ENCODE data around the gene PBX4. TPM values are rescaled to one million over a fixed set of nuclear protein-coding genes. Genes with fewer than 3 reads are reported as not detected.
A peak's percentile ranks its signal among the peaks of the same experiment; 100 is the strongest.

The PBX4 gene
- total and polyA plus RNA-seq, 11 donors = 0.43 to 0.69 (median 0.53) TPM; not detected in 8

- H3K4me3 ChIP-seq = no peak overlapping the region
- H3K4me1 ChIP-seq = no peaks in the 10 kb centered on the region
- no peaks in the 10 kb centered on the region for H3K36me3 ChIP-seq
- intact Hi-C loops (cut with DNase I) = no loop called here
- no peaks in the 10 kb centered on the region for H3K27me3 ChIP-seq
- no peaks in the 10 kb centered on the region for H3K9me3 ChIP-seq
- ATAC-seq (no peak), DNase-seq (no peak)
- TF ChIP-seq CTCF (IDR thresholded peaks at IDR 0.05) (no peak), POLR2A (IDR thresholded peaks at IDR 0.05) (no peak)
- WGBS, 4 donors = 87 to 93% (median 90%) methylated on average over 24 to 25 of the region's 25 CpGs
- no peak overlapping the region for H3K27ac ChIP-seq
These were observed 49.4 kb downstream of the PBX4 start for GRCh38 chr19:19568802-19569756.

- no peak overlapping the region for H3K27ac ChIP-seq
- no peak for DNase-seq
- H3K4me3 ChIP-seq = no peak overlapping the region
- no peak for ATAC-seq
- H3K36me3 ChIP-seq = no peaks in the 10 kb centered on the region
- no peaks in the 10 kb centered on the region for H3K4me1 ChIP-seq
- H3K9me3 ChIP-seq = no peaks in the 10 kb centered on the region
- H3K27me3 ChIP-seq = no peaks in the 10 kb centered on the region
- intact Hi-C loops (cut with DNase I) = no loop called here
- 74 to 89% (median 85%) methylated on average over 3 of the region's 3 CpGs for WGBS, 4 donors
- TF ChIP-seq CTCF (IDR thresholded peaks at IDR 0.05) (no peak), POLR2A (IDR thresholded peaks at IDR 0.05) (no peak)
These were observed 51.1 kb downstream of the PBX4 start for GRCh38 chr19:19567391-19567790.

- Histone ChIP-seq H3K4me1 (no peaks in the 10 kb centered on the region), H3K36me3 (no peaks in the 10 kb centered on the region), H3K27ac (no peak overlapping the region), H3K4me3 (no peak overlapping the region), H3K27me3 (no peaks in the 10 kb centered on the region), H3K9me3 (no peaks in the 10 kb centered on the region)
- ATAC-seq (no peak), DNase-seq (no peak)
- intact Hi-C loops (cut with DNase I) = no loop called here
- 76 to 87% (median 80%) methylated on average over 7 of the region's 7 CpGs for WGBS, 4 donors
- TF ChIP-seq POLR2A (IDR thresholded peaks at IDR 0.05) = no peak
These were observed 52.2 kb downstream of the PBX4 start for GRCh38 chr19:19566306-19566705.

- Histone ChIP-seq H3K9me3 (no peaks in the 10 kb centered on the region), H3K27me3 (no peaks in the 10 kb centered on the region), H3K4me1 (no peaks in the 10 kb centered on the region), H3K36me3 (no peaks in the 10 kb centered on the region), H3K4me3 (no peak overlapping the region), H3K27ac (no peak overlapping the region)
- TF ChIP-seq POLR2A (IDR thresholded peaks at IDR 0.05) (no peak), CTCF (IDR thresholded peaks at IDR 0.05) (no peak)
- peak in 1 of 5 donors; percentile 51 for DNase-seq
- intact Hi-C loops (cut with DNase I) = no loop called here
- ATAC-seq = peak in 1 of 4 donors; percentile 32
- whole genome bisulfite sequencing, 4 donors = 89 to 91% (median 90%) methylated on average over 17 of the region's 17 CpGs
These were observed 55.1 kb downstream of the PBX4 start for GRCh38 chr19:19563348-19563848.

Data from heart left ventricle (tissue), 16 donors.